HEK293T (cell line): ENCODE data around the gene ZNF700.

Source experiments
- ARNT ChIP-seq: fragments of 450-650 bp; IDR thresholded peaks from 2 replicates; pipeline ENCODE4 v1.6.1; 2017; ENCODE audit warnings: mild to moderate bottlenecking
- FOXK2 ChIP-seq: fragments of 450-650 bp; IDR thresholded peaks from 2 replicates; pipeline ENCODE4 v1.6.1; 2016; ENCODE audit warnings: mild to moderate bottlenecking
- FOXM1 ChIP-seq: fragments of 450-650 bp; IDR thresholded peaks from 2 replicates; pipeline ENCODE4 v1.6.1; 2017; ENCODE audit warnings: mild to moderate bottlenecking, borderline replicate concordance
- L3MBTL2 ChIP-seq: fragments of 450-650 bp; conservative IDR thresholded peaks from 2 replicates; pipeline ENCODE4 v1.6.1; 2016; ENCODE audit warnings: mild to moderate bottlenecking
- SUZ12 ChIP-seq: fragments of 450-650 bp; IDR thresholded peaks from 2 replicates; pipeline ENCODE4 v1.6.1; 2016; ENCODE audit warnings: mild to moderate bottlenecking
- ZNF384 ChIP-seq: fragments of 450-650 bp; IDR thresholded peaks from 2 replicates; pipeline ENCODE4 v1.6.1; 2016

DNA sequence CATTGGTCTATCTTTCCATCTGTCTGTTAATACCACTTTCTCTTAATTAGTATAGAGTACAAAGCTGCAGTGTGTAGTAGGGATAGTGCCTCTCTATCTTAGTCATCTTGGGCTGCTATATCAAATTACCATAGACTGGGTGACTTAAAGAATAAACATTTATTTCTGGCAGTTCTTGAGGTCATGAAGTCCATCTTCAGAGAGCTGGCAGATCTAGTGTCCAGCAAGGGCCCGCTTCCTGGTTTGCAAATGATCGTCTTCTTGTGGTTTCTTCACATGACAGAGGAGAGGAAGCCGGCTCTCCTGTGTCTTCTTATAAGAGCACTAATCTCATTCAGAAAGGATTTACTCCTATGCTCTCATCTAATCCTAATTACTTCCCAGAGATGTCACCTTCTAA lies 6.1 kb downstream of the ZNF700 start:
- no peak for TF ChIP-seq ZNF384
- TF ChIP-seq ARNT = no peak
- TF ChIP-seq FOXM1 = no peak
- TF ChIP-seq L3MBTL2 = no peak
- no peak for TF ChIP-seq SUZ12
- no peak for TF ChIP-seq FOXK2
